Measurements from ENCODE around the gene ZNF836.

- TF ChIP-seq, protein P1, sequence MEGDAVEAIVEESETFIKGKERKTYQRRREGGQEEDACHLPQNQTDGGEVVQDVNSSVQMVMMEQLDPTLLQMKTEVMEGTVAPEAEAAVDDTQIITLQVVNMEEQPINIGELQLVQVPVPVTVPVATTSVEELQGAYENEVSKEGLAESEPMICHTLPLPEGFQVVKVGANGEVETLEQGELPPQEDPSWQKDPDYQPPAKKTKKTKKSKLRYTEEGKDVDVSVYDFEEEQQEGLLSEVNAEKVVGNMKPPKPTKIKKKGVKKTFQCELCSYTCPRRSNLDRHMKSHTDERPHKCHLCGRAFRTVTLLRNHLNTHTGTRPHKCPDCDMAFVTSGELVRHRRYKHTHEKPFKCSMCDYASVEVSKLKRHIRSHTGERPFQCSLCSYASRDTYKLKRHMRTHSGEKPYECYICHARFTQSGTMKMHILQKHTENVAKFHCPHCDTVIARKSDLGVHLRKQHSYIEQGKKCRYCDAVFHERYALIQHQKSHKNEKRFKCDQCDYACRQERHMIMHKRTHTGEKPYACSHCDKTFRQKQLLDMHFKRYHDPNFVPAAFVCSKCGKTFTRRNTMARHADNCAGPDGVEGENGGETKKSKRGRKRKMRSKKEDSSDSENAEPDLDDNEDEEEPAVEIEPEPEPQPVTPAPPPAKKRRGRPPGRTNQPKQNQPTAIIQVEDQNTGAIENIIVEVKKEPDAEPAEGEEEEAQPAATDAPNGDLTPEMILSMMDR (conservative IDR thresholded peaks at IDR 0.05 in 1 of 2, IDR thresholded peaks at IDR 0.05 in 1 of 2; ENCODE audit: extremely low read depth in 1 of 2, insufficient read depth in 1 of 2, low read depth in 1 of 2, low read length in 2 of 2), result no peak
- TF ChIP-seq EZH2 (IDR thresholded peaks at IDR 0.05; ENCODE audit: borderline replicate concordance, low read length), result no peak
Observed at GRCh38 chr19:52206481-52206880, 35.1 kb upstream of the ZNF836 start.

All from mammary epithelial cell (primary cell).